Measurements from ENCODE around the gene FSTL3. TPM values are rescaled to one million over a fixed set of nuclear protein-coding genes. Genes with fewer than 3 reads are reported as not detected.

The FSTL3 gene
- total and polyA plus RNA-seq, 12 donors = 87.4 to 464 (median 176) TPM

DNA sequence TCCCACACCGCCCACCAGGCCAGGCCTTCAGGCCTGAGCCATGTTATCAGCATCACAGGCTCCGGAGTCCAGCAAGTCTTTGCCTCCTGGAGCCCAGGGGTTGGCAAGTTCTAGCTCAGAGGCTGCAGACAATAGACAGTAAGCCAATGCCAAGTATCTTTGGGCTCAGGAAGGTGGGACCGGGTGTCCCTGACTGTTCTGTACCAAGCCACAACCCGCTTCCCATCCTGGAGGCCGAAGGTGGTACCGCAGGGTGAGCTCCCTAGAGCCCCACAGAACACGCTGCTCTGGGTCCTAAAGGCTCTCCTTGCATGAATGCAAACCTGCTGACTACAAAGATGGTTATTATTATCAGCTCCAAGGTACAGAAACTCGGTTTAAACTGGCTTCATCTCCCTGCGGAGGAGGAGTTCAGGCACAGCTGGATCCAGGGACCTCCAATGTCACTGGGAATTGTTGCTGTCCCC, 5.5 kb upstream of the FSTL3 start:
- intact Hi-C loops (cut with DNase I) = no loop called here
- H3K36me3 ChIP-seq (replicated peaks in 1 of 2) = no peaks in the 10 kb centered on the region
- H3K27ac ChIP-seq = no peak overlapping the region
- DNase-seq = no peak
- H3K4me3 ChIP-seq = no peak overlapping the region
- no peaks in the 10 kb centered on the region for H3K27me3 ChIP-seq
- TF ChIP-seq POLR2A (IDR thresholded peaks at IDR 0.05) (no peak), CTCF (IDR thresholded peaks at IDR 0.05) (peak in 1 of 6 experiments; percentile 15)
- WGBS, 4 donors = 85 to 90% (median 86%) methylated on average over 4 to 9 of the region's 9 CpGs
- no peaks in the 10 kb centered on the region for H3K9me3 ChIP-seq (replicated peaks in 1 of 3)
- H3K4me1 ChIP-seq (replicated peaks in 1 of 2) = peaks cover 14 to 17% of the 10 kb centered on the region in 2 donors

DNA sequence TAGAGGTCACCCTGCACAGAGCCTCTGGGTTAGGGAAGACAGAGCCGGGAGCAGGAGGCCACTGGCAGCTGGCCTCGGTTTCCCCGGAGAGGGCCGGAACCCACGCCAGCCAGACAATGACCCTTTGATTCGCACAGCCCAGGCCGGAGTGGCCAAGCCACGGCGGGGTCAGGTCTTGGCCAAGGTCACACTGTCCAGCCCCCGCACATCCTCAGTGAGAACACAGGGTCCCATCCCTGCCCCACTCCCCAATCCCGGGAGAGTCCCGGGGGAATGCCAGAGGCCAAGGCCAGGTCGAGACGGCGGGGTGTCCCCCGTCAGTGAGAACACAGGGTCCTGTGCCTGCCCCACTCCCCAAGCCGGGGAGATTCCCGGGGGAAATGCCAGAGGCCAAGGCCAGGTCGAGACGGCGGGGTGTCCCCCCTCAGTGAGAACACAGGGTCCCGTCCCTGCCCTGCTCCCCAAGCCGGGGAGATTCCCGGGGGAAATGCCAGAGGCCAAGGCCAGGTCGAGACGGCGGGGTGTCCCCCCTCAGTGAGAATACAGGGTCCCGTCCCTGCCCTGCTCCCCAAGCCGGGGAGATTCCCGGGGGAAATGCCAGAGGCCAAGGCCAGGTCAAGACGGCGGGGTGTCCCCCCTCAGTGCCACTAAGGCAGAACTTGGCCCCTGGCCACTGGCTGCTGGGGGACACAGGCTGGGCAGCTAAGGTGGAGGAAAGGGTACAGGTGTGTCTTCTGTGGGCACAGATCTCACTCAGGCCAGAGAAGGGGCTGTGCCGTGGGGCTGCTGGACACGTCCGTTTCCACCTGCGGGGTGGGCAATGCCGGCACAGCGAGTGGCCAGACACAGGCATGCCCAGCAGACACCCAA, 1.7 kb upstream of the FSTL3 start:
- H3K9me3 ChIP-seq (replicated peaks in 1 of 3) = no peaks in the 10 kb centered on the region
- TF ChIP-seq CTCF (IDR thresholded peaks at IDR 0.05) (no peak), POLR2A (IDR thresholded peaks at IDR 0.05) (no peak)
- H3K4me1 ChIP-seq (replicated peaks in 1 of 2) = peaks cover 37 to 45% of the 10 kb centered on the region in 2 donors
- intact Hi-C loops (cut with DNase I) = no loop called here
- H3K27ac ChIP-seq = peak overlapping the region in 2 of 5 donors; percentile 62 to 91
- no peaks in the 10 kb centered on the region for H3K36me3 ChIP-seq (replicated peaks in 1 of 2)
- no peaks in the 10 kb centered on the region for H3K27me3 ChIP-seq
- WGBS, 4 donors = 26 to 35% (median 28%) methylated on average over 15 to 38 of the region's 38 CpGs
- peak in 4 of 7 donors; percentile 43 to 57 (median 56) for DNase-seq
- H3K4me3 ChIP-seq = no peak overlapping the region

DNA sequence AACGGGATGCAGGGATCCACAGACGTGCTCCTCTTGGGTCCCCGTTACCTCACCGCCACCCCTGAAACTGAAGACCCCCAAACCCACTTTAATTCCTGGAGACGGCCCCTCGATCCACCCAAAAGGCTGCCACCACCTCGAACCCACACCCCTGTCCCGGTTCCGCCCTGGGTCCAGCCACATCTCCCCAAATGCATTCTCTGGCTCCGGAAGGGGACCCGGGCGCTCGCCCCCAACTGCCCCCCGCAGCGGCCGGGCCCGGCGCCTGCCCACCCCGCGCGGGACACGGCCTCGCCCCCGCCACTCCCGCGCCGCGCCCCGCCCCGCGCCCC, 219 bp upstream of the FSTL3 start:
- intact Hi-C loops (cut with DNase I) = no loop called here
- H3K27me3 ChIP-seq = no peaks in the 10 kb centered on the region
- H3K36me3 ChIP-seq (replicated peaks in 1 of 2) = no peaks in the 10 kb centered on the region
- no peak for TF ChIP-seq POLR2A (IDR thresholded peaks at IDR 0.05)
- TF ChIP-seq CTCF (IDR thresholded peaks at IDR 0.05) = no peak
- H3K9me3 ChIP-seq (replicated peaks in 1 of 3) = no peaks in the 10 kb centered on the region
- DNase-seq = peak in 1 of 7 donors; percentile 18
- 3 to 28% (median 6%) methylated on average over 9 to 29 of the region's 31 CpGs for WGBS, 4 donors
- peaks cover 38 to 47% of the 10 kb centered on the region in 2 donors for H3K4me1 ChIP-seq (replicated peaks in 1 of 2)
- peak overlapping the region in 3 of 5 donors; percentile 91 to 98 (median 97) for H3K27ac ChIP-seq
- peak overlapping the region in 1 of 4 donors; percentile 43 for H3K4me3 ChIP-seq

DNA sequence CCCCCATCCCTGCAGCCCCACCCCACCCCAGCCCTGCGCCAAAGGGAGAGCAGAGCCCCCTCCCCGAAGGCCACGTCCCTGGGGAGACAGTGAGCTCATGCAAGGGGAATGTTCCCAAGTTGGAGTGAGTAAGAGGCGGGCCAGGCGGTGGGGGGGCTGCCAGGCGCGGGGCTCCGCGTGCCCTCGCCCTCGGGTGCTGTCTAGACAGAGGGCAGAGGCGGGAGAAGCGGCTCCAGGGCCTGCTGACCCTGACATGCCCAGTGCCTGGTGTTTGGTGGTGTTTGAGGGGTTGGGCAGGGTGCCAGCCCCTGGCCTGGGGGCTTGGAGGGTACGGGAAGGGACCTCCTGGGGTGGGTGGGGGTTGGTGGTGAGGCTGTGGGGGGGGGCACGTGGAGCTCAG, 1.0 kb downstream of the FSTL3 start:
- no peaks in the 10 kb centered on the region for H3K36me3 ChIP-seq (replicated peaks in 1 of 2)
- H3K27ac ChIP-seq = peak overlapping the region; percentile 68 to 98 (median 91)
- intact Hi-C loops (cut with DNase I) = no loop called here
- TF ChIP-seq POLR2A (IDR thresholded peaks at IDR 0.05) (peak in 1 of 2 donors; percentile 62), CTCF (IDR thresholded peaks at IDR 0.05) (no peak)
- peak; percentile 88 to 94 (median 93) for DNase-seq
- peak overlapping the region in 2 of 4 donors; percentile 43 to 65 for H3K4me3 ChIP-seq
- H3K4me1 ChIP-seq (replicated peaks in 1 of 2) = peaks cover 38 to 47% of the 10 kb centered on the region in 2 donors
- WGBS, 4 donors = 6 to 19% (median 9%) methylated on average over 3 to 15 of the region's 15 CpGs
- H3K9me3 ChIP-seq (replicated peaks in 1 of 3) = no peaks in the 10 kb centered on the region
- H3K27me3 ChIP-seq = no peaks in the 10 kb centered on the region
